NCI-H2171 treated with DMSO at 0.1 percent for 48 hours (cell line): ENCODE results near the gene ZKSCAN2.

Experiments used
- DNase-seq: peaks from one replicate; lab custom pipeline; 2025; lab: John Stamatoyannopoulos, UW

The ZKSCAN2 gene

GRCh38 chr16:25257470-25257955, at the start of gene ZKSCAN2:
Gene ZKSCAN2 (minus strand): TSS chr16:25257845. CDS start chr16:25257127, 718 bp downstream.
- peak; percentile 63 for DNase-seq

DNA sequence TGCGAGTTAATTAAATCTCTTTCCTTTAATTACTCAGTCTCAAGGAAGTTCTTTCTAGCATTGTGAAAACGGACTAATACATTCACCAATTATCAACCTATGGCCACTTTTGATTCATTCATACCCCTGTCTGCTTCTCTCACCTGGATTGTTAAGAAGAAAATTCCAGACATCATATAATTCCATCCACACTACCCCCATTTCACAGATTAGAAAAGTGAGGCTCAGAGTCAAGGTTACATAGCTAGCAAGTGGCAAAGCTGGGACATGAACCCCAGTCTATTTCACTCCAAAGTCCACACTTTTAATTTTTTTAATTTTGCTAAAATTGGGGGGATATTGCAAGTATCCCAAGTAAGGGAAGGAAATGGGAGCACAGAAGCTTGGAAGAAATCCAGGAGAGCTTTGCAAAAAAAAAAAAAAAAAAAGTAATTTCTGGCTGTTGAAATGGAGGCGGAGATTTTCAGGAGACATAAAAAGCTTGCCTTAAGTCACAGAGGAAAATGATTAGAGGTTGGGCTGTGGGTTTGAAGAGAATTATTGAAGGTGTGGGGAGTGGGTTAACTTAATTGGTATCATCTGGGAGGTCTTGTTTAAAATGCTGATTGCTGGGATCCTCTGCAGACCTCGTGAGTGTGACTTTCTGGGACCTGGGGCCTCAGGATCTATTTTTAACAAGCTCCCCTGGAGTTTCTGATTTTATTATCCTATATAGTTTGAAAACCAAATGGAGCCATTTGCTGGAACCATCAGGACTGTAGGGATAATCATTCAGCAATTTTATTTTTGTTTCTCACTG, 42.3 kb upstream of the ZKSCAN2 start:
- no peak for DNase-seq

DNA sequence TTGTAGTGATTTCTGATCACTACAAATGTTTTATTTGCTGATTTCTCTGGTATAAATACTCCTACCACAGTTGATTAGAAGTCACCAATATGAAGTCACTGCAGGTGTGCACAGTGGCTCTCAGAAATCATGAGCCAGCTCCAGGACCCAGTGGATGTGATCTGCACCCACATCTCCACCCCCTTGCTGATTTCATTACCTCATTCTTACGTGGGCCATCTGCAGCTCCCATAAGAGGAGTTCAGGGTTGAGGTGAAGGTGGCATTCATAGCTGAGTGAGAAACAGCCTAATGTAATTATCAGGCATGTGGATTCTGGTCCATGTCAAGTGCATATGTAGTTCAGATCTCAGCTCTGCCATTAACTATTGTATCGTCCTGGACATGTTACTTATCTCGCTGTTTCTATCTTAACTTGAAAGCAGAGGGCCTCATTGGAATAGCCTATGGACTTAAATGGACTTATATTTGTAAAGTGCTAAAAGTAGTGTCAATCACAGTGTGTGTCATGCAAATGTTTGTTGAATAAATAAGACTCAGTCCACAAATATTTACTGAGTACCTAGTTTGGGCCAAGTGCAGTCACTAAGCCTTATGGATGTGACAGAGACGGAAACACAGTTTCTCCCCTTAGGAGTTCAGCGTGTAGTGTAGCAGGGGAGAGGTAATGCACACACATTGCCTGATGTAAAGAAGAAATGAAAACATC, 40.7 kb upstream of the ZKSCAN2 start:
- DNase-seq = no peak

GRCh38 chr16:25297151-25297787, 39.6 kb upstream of the ZKSCAN2 start:
- no peak for DNase-seq

- DNase-seq = no peak
These were observed 33.9 kb upstream of the ZKSCAN2 start for GRCh38 chr16:25291580-25291979.

DNA sequence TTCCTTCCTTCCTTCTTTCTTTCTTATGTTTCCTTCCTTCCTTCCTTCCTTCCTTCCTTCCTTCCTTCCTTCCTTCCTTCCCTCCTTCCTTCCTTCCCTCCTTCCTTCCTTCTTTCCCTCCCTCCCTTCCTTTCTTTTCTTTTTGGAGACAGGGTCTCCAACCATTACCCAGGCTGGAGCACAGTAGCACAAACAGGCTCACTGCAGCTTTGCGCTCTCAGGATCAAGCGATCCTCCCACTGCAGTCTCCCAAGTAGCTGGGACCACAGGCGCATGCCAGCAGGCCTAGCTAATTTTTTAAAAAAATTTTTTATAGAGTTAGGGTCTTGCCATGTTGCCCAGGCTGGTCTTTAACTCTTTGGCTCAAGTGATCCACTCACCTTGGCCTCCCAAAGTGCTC, 31.8 kb upstream of the ZKSCAN2 start:
- no peak for DNase-seq

GRCh38 chr16:25279491-25279890, 21.8 kb upstream of the ZKSCAN2 start:
- DNase-seq = no peak

GRCh38 chr16:25271421-25271820, 13.8 kb upstream of the ZKSCAN2 start:
- DNase-seq = no peak

DNA sequence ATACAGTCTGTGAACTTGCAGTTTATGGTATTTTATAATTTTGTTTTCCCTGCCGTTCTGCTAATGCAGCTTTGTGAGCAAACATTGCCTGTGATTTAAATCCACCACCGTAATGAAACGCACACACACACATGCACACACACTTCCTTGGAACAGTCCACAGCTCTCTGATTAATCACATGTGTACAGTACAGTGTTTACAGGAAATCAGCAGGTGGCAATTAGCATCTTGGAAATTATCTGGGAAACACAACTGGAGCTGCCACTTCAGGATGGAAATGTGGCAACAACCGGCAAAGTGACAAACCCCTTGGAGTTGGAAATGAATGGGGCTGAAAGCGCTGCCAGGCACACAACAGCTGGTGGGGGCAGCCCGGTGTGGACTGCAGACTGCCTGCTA, 12.9 kb upstream of the ZKSCAN2 start:
- peak; percentile 13 for DNase-seq

GRCh38 chr16:25269879-25270278, 12.2 kb upstream of the ZKSCAN2 start:
- DNase-seq = no peak

GRCh38 chr16:25265968-25266367, 8.3 kb upstream of the ZKSCAN2 start:
- no peak for DNase-seq

DNA sequence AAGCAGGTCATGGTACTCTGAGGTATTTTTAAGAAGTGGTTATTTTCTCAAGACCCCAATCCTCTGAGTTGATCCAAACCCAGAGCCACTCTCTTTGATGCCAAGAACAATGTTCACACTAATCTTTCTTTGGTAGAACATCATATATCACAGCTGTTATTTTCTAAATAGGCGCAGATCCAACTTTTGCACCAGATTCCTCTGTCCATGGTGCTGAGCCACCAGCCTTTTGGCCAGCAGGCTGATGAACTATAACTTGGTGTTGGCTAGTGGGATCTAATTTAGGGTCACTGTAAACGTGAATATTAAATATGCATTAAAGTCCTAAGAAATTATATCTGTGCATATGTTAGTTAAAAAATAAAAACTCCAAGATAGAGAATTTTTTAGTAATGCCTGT, 7.0 kb upstream of the ZKSCAN2 start:
- DNase-seq = no peak

- DNase-seq = no peak
These were observed 2.8 kb upstream of the ZKSCAN2 start for GRCh38 chr16:25260416-25260815.

GRCh38 chr16:25258861-25259179, 1.2 kb upstream of the ZKSCAN2 start:
- no peak for DNase-seq

DNA sequence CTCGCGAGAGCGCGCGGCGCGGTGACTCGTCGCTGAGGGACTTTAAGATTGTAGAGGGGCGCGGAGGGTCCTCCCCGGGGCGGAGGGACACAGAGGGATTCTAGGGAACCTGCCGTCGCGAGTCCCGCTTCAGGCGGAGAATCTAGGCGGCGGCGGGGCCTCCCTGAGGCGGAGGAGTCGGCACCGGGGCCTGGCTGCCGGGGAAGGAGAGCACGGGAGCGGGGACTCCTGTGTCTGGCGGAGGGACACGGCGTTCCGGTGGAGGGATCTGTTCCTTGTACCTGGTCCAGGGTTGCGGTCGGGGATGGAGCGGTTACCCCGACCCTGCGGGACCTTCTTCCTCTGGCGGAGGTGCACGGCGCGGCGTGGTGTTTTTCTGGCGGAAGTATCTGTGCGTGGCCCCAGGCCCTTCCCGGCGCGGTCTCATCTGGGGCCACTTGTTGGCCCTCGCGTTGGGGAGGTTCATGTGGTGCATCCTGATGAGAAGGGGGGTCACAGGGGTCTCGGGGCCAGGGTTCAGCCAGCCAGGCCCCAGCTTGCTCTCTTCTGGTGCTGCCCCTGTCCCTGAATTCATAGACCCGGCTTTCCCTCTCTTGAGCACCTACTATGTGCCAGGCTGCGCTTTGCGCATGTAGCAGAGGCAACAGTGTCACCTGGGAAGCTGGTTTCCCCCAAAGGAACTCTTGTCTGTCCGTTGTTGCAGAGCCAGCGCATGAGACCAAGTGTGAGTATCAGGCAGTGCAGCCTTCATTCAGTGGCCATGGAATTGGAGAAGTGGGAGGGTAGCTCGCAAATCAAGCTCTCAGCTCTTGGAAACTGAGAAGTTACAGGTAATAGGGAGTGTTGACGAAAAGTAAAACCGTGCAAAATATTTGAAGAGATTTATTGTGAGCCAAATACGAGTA, 563 bp upstream of the ZKSCAN2 start:
- peak; percentile 91 for DNase-seq

GRCh38 chr16:25256695-25257469, 763 bp downstream of the ZKSCAN2 start:
- peak; percentile 29 for DNase-seq

GRCh38 chr16:25253322-25253721, 4.3 kb downstream of the ZKSCAN2 start:
- no peak for DNase-seq

DNA sequence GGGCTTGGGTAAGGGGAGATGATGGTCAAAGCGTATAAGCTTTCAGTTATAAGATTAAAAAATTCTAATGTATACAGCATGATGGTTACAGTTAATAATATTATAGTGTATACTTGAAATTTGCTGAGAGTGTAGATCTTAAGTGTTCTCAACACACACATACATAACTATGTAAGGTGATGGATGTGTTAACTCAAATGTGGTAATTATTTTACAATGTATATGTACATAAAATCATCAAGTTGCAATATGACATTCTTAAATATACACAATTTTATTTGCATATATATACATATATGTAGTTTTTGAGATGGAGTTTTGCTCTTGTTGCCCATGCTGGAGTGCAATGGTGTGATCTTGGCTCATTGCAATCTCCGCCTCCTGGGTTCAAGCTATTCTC, 7.2 kb downstream of the ZKSCAN2 start:
- no peak for DNase-seq

GRCh38 chr16:25235991-25236390, 21.7 kb downstream of the ZKSCAN2 start:
- DNase-seq = no peak

- no peak for DNase-seq
These were observed 29.3 kb downstream of the ZKSCAN2 start for GRCh38 chr16:25228372-25228771.

GRCh38 chr16:25224731-25225319, 32.8 kb downstream of the ZKSCAN2 start:
- no peak for DNase-seq
